ENCODE measurements around the gene ASS1. TPM values are rescaled to one million over a fixed set of nuclear protein-coding genes. Genes with fewer than 3 reads are reported as not detected.
A peak's percentile ranks its signal among the peaks of the same experiment; 100 is the strongest.

Gene ASS1
- total RNA-seq (2022) (204 and 299 TPM in 2 replicates), Bru-seq, nascent RNA (percentile 70 among the genes with signal in this experiment), BruChase-seq, experiment 1, labeled RNA remaining after a 6-hour chase (percentile 75 among the genes with signal in this experiment), BruChase-seq, experiment 2, labeled RNA remaining after a 2-hour chase (percentile 75 among the genes with signal in this experiment)
- long read RNA-seq, transcript ASS1-201 (15 exons, 1,564 nt) = major isoform, 141 of 181 reads
- long read RNA-seq, transcript ASS1-203 (16 exons, 1,548 nt) = minor isoform, 7 of 181 reads
- long read RNA-seq, partial matches to known transcripts = 25 of 181 reads
- long read RNA-seq, other reads (novel, unspliced or antisense) = 8 of 181 reads

- ChIA-PET CTCF (no interaction called here), POLR2A (interaction anchor here (1.0 kb wide), 1 partner anchor 239 kb away, joined by 4 read pairs; no protein-coding TSS in a partner anchor)
- intact Hi-C loops (cut with micrococcal nuclease) = loop anchor here (5.0 kb wide), 1 partner anchor 92 kb away; no protein-coding TSS in a partner anchor
- H3K9me3 Mint-ChIP-seq (ENCODE audit: unreplicated experiment) = peaks cover 8% of the 10 kb centered on the region
- TF ChIP-seq CTCF (IDR thresholded peaks at IDR 0.05; ENCODE audit: unreplicated experiment) = no peak
- peak within 1 kb of the TSS; percentile 96 for H3K27ac Mint-ChIP-seq (ENCODE audit: low read depth, unreplicated experiment)
- peak within 1 kb of the TSS; percentile 95 for H3K4me3 Mint-ChIP-seq (ENCODE audit: unreplicated experiment)
- peaks cover 27% of the 10 kb centered on the region for H3K4me1 Mint-ChIP-seq (ENCODE audit: insufficient read depth, unreplicated experiment)
- peak; percentile 77 for DNase-seq (ENCODE audit: unreplicated experiment)
- H3K36me3 Mint-ChIP-seq (ENCODE audit: insufficient read depth, unreplicated experiment) = peaks cover 24% of the 10 kb centered on the region
- no peaks in the 10 kb centered on the region for H3K27me3 Mint-ChIP-seq (ENCODE audit: insufficient read depth, unreplicated experiment)
- BruUV-seq (replicated peaks) = no TSS peak
Observed at GRCh38 chr9:130444565-130445221, at the start of gene ASS1. Gene ASS1, plus strand, starts transcription at chr9:130444961. Its CDS starts 7,268 bp downstream, at chr9:130452229.

- Mint-ChIP-seq H3K27me3 (ENCODE audit: insufficient read depth, unreplicated experiment) (peaks cover 10% of the 10 kb centered on the region), H3K4me1 (ENCODE audit: insufficient read depth, unreplicated experiment) (peaks cover 8% of the 10 kb centered on the region), H3K27ac (ENCODE audit: low read depth, unreplicated experiment) (no peak overlapping the region), H3K9me3 (ENCODE audit: unreplicated experiment) (no peaks in the 10 kb centered on the region), H3K4me3 (ENCODE audit: unreplicated experiment) (no peak overlapping the region), H3K36me3 (ENCODE audit: insufficient read depth, unreplicated experiment) (no peaks in the 10 kb centered on the region)
- no peak for TF ChIP-seq CTCF (IDR thresholded peaks at IDR 0.05; ENCODE audit: unreplicated experiment)
- ChIA-PET CTCF (interaction anchor here (0.7 kb wide), 1 partner anchor 12 kb away, joined by 3 read pairs; no protein-coding TSS in a partner anchor), POLR2A (no interaction called here)
- no peak for DNase-seq (ENCODE audit: unreplicated experiment)
- no TSS peak for BruUV-seq (replicated peaks)
- intact Hi-C loops (cut with micrococcal nuclease) = no loop called here
Observed at GRCh38 chr9:130395810-130396435, 48.8 kb upstream of the ASS1 start.

GRCh38 chr9:130396581-130396980 lies 48.2 kb upstream of the ASS1 start:
- Mint-ChIP-seq H3K9me3 (ENCODE audit: unreplicated experiment) (no peaks in the 10 kb centered on the region), H3K27ac (ENCODE audit: low read depth, unreplicated experiment) (no peak overlapping the region), H3K4me1 (ENCODE audit: insufficient read depth, unreplicated experiment) (peaks cover 8% of the 10 kb centered on the region), H3K36me3 (ENCODE audit: insufficient read depth, unreplicated experiment) (no peaks in the 10 kb centered on the region), H3K27me3 (ENCODE audit: insufficient read depth, unreplicated experiment) (peaks cover 10% of the 10 kb centered on the region), H3K4me3 (ENCODE audit: unreplicated experiment) (no peak overlapping the region)
- no peak for TF ChIP-seq CTCF (IDR thresholded peaks at IDR 0.05; ENCODE audit: unreplicated experiment)
- POLR2A ChIA-PET = no interaction called here
- CTCF ChIA-PET = interaction anchor here (0.6 to 0.7 kb wide), 2 partner anchors 13 to 60 kb away, joined by 3 to 5 read pairs; no protein-coding TSS in a partner anchor
- DNase-seq (ENCODE audit: unreplicated experiment) = no peak
- intact Hi-C loops (cut with micrococcal nuclease) = no loop called here
- no TSS peak for BruUV-seq (replicated peaks)

Data from MCF 10A (cell line).